Right atrium auricular region (tissue), 2 donors: ENCODE measurements around the gene ABCC6. TPM values are rescaled to one million over a fixed set of nuclear protein-coding genes. Genes with fewer than 3 reads are reported as not detected.
"Not testable (repeated sequence)": the region's sequence is repeated elsewhere in the genome, so short reads cannot be mapped to it uniquely, and the experiment has no call there.

Experiments
- DNase-seq: peaks from one replicate; pipeline ENCODE4 v3.0.0-alpha.2; 2019; ENCODE audit warnings: low spot score
- H3K27ac ChIP-seq, 2 donors: fragments of 200-600 bp; sonication (generic); 1 replicate in 1 of 2; 2 replicates in 1 of 2; pipeline ENCODE4 v1.5.1; 2016 to 2019
- H3K27me3 ChIP-seq, 2 donors: fragments of 200-600 bp; sonication (generic); one replicate each; pipeline versions ENCODE4 v1.5.1 to v1.6.0; 2017 to 2019
- H3K36me3 ChIP-seq: fragments of 200-600 bp; sonication (generic); one replicate; pipeline ENCODE4 v1.5.1; 2016
- H3K4me1 ChIP-seq, 2 donors: fragments of 200-600 bp; sonication (generic); one replicate each; pipeline versions ENCODE4 v1.5.1 to v1.6.0; 2017 to 2019
- H3K4me3 ChIP-seq, 2 donors: fragments of 200-600 bp; sonication (generic); 1 replicate in 1 of 2; 2 replicates in 1 of 2; pipeline ENCODE4 v1.5.1; 2017 to 2019; ENCODE audit warnings: mild to moderate bottlenecking in 1 of 2, moderate library complexity in 1 of 2
- H3K9me3 ChIP-seq, 2 donors: fragments of 200-600 bp; sonication (generic); one replicate each; pipeline ENCODE4 v1.5.1; 2019
- CTCF ChIP-seq, 2 donors: fragments of 200-600 bp; sonication (generic); IDR thresholded peaks; one replicate each; pipeline ENCODE4 v1.5.1; 2019; ENCODE audit warnings: antibody characterized with exemption in 2 of 2
- total RNA-seq, 2 donors: library from RNA; depleted of rRNA; stranded (reverse); fragments of >200 nt; gene quantifications; one replicate each; pipeline ENCODE4 v1.1.0, GENCODE V29; 2016

Gene ABCC6
- total RNA-seq, 2 donors from 2014 or later, result 0.52 to 1.8 TPM

GRCh38 chr16:16107839-16108238, 115.5 kb downstream of the ABCC6 start:
- no peak for TF ChIP-seq CTCF (IDR thresholded peaks at IDR 0.05)
- no peak overlapping the region for H3K27ac ChIP-seq
- H3K9me3 ChIP-seq, result no peaks in the 10 kb centered on the region
- H3K27me3 ChIP-seq, result no peaks in the 10 kb centered on the region
- peaks cover 46% of the 10 kb centered on the region for H3K36me3 ChIP-seq
- DNase-seq, result no peak
- H3K4me1 ChIP-seq, result no peaks in the 10 kb centered on the region
- H3K4me3 ChIP-seq, result no peak overlapping the region

GRCh38 chr16:16106466-16106865, 116.8 kb downstream of the ABCC6 start:
- H3K27me3 ChIP-seq, result no peaks in the 10 kb centered on the region
- TF ChIP-seq CTCF (IDR thresholded peaks at IDR 0.05), result no peak
- no peak overlapping the region for H3K4me3 ChIP-seq
- H3K36me3 ChIP-seq, result peaks cover 41% of the 10 kb centered on the region
- no peak for DNase-seq
- no peaks in the 10 kb centered on the region for H3K4me1 ChIP-seq
- H3K27ac ChIP-seq, result no peak overlapping the region
- H3K9me3 ChIP-seq, result no peaks in the 10 kb centered on the region

- no peaks in the 10 kb centered on the region for H3K4me1 ChIP-seq
These were observed 117.6 kb downstream of the ABCC6 start for GRCh38 chr16:16105646-16106045.

GRCh38 chr16:16104804-16105141, 118.5 kb downstream of the ABCC6 start:
- not testable (repeated sequence) for H3K9me3 ChIP-seq, H3K4me3 ChIP-seq, H3K4me1 ChIP-seq, H3K27me3 ChIP-seq, DNase-seq, H3K27ac ChIP-seq
- peaks cover 25% of the 10 kb centered on the region for H3K36me3 ChIP-seq

More at GRCh38 chr16:16105646-16106045, 117.6 kb downstream of the ABCC6 start:
- no peaks in the 10 kb centered on the region for H3K27me3 ChIP-seq
- peaks cover 32% of the 10 kb centered on the region for H3K36me3 ChIP-seq
- H3K9me3 ChIP-seq, result no peaks in the 10 kb centered on the region
- no peak for TF ChIP-seq CTCF (IDR thresholded peaks at IDR 0.05)
- H3K4me3 ChIP-seq, result no peak overlapping the region
- H3K27ac ChIP-seq, result no peak overlapping the region
- DNase-seq, result no peak

GRCh38 chr16:16104132-16104803, 119.0 kb downstream of the ABCC6 start:
- H3K4me3 ChIP-seq, DNase-seq, H3K9me3 ChIP-seq, H3K4me1 ChIP-seq, H3K27me3 ChIP-seq, H3K27ac ChIP-seq: not testable (repeated sequence)
- H3K36me3 ChIP-seq, result peaks cover 25% of the 10 kb centered on the region

GRCh38 chr16:16102738-16103137, 120.6 kb downstream of the ABCC6 start:
- DNase-seq, result no peak
- no peak for TF ChIP-seq CTCF (IDR thresholded peaks at IDR 0.05)
- Histone ChIP-seq H3K27me3 (no peaks in the 10 kb centered on the region), H3K27ac (no peak overlapping the region), H3K36me3 (peaks cover 38% of the 10 kb centered on the region), H3K4me3 (no peak overlapping the region), H3K9me3 (no peaks in the 10 kb centered on the region), H3K4me1 (peaks cover 0 to 6% of the 10 kb centered on the region in 2 donors)

GRCh38 chr16:16101585-16101984, 121.7 kb downstream of the ABCC6 start:
- no peak overlapping the region for H3K27ac ChIP-seq
- H3K27me3 ChIP-seq, result no peaks in the 10 kb centered on the region
- no peak for DNase-seq
- no peaks in the 10 kb centered on the region for H3K9me3 ChIP-seq
- H3K4me3 ChIP-seq, result no peak overlapping the region
- H3K4me1 ChIP-seq, result peaks cover 0 to 6% of the 10 kb centered on the region in 2 donors
- no peak for TF ChIP-seq CTCF (IDR thresholded peaks at IDR 0.05)
- H3K36me3 ChIP-seq, result peaks cover 40% of the 10 kb centered on the region
